ENCODE results near the gene ADCY2. TPM values are rescaled to one million over a fixed set of nuclear protein-coding genes. Genes with fewer than 3 reads are reported as not detected.

Gene ADCY2
- total RNA-seq, 2 donors from 2014 or later: 5.2 to 17.7 TPM

GRCh38 chr5:7529880-7530279 lies 133.9 kb downstream of the ADCY2 start:
- no peak overlapping the region for H3K4me3 ChIP-seq
- no peak overlapping the region for H3K27ac ChIP-seq
- intact Hi-C loops (cut with DNase I): no loop called here
- no peaks in the 10 kb centered on the region for H3K36me3 ChIP-seq
- no peaks in the 10 kb centered on the region for H3K4me1 ChIP-seq (replicated peaks)
- H3K27me3 ChIP-seq (replicated peaks; ENCODE audit: insufficient read depth): no peaks in the 10 kb centered on the region
- no peak for DNase-seq (ENCODE audit: low spot score)
- no peaks in the 10 kb centered on the region for H3K9me3 ChIP-seq
- TF ChIP-seq POLR2AphosphoS5 (IDR thresholded peaks at IDR 0.05) (no peak), CTCF (IDR thresholded peaks at IDR 0.05) (no peak), POLR2A (IDR thresholded peaks at IDR 0.05) (no peak)

- WGBS: 91% methylated on average over 1 of the region's 1 CpG
- H3K4me1 ChIP-seq (replicated peaks): no peaks in the 10 kb centered on the region
- TF ChIP-seq POLR2A (IDR thresholded peaks at IDR 0.05) (no peak), POLR2AphosphoS5 (IDR thresholded peaks at IDR 0.05) (no peak), CTCF (IDR thresholded peaks at IDR 0.05) (no peak)
- no peaks in the 10 kb centered on the region for H3K27me3 ChIP-seq (replicated peaks; ENCODE audit: insufficient read depth)
- no peaks in the 10 kb centered on the region for H3K9me3 ChIP-seq
- H3K4me3 ChIP-seq: no peak overlapping the region
- no peak overlapping the region for H3K27ac ChIP-seq
- DNase-seq (ENCODE audit: low spot score): no peak
- no peaks in the 10 kb centered on the region for H3K36me3 ChIP-seq
- intact Hi-C loops (cut with DNase I): no loop called here
These were observed 138.0 kb downstream of the ADCY2 start for GRCh38 chr5:7533941-7534340.

GRCh38 chr5:7534505-7534904 lies 138.6 kb downstream of the ADCY2 start:
- intact Hi-C loops (cut with DNase I): no loop called here
- Histone ChIP-seq H3K27ac (no peak overlapping the region), H3K4me3 (no peak overlapping the region), H3K4me1 (replicated peaks) (no peaks in the 10 kb centered on the region), H3K27me3 (replicated peaks; ENCODE audit: insufficient read depth) (no peaks in the 10 kb centered on the region), H3K36me3 (no peaks in the 10 kb centered on the region), H3K9me3 (no peaks in the 10 kb centered on the region)
- TF ChIP-seq CTCF (IDR thresholded peaks at IDR 0.05) (no peak), POLR2A (IDR thresholded peaks at IDR 0.05) (no peak), POLR2AphosphoS5 (IDR thresholded peaks at IDR 0.05) (no peak)
- 80% methylated on average over 3 of the region's 3 CpGs for WGBS
- DNase-seq (ENCODE audit: low spot score): no peak

GRCh38 chr5:7537573-7537972 lies 141.6 kb downstream of the ADCY2 start:
- TF ChIP-seq POLR2AphosphoS5 (IDR thresholded peaks at IDR 0.05) (no peak), POLR2A (IDR thresholded peaks at IDR 0.05) (no peak), CTCF (IDR thresholded peaks at IDR 0.05) (no peak)
- WGBS: 97% methylated on average over 2 of the region's 2 CpGs
- no peaks in the 10 kb centered on the region for H3K9me3 ChIP-seq
- H3K4me3 ChIP-seq: no peak overlapping the region
- no peaks in the 10 kb centered on the region for H3K27me3 ChIP-seq (replicated peaks; ENCODE audit: insufficient read depth)
- H3K27ac ChIP-seq: no peak overlapping the region
- intact Hi-C loops (cut with DNase I): no loop called here
- H3K4me1 ChIP-seq (replicated peaks): no peaks in the 10 kb centered on the region
- H3K36me3 ChIP-seq: no peaks in the 10 kb centered on the region
- DNase-seq (ENCODE audit: low spot score): no peak

GRCh38 chr5:7539571-7539970 lies 143.6 kb downstream of the ADCY2 start:
- no peaks in the 10 kb centered on the region for H3K4me1 ChIP-seq (replicated peaks)
- intact Hi-C loops (cut with DNase I): no loop called here
- no peak for TF ChIP-seq POLR2A (IDR thresholded peaks at IDR 0.05)
- TF ChIP-seq CTCF (IDR thresholded peaks at IDR 0.05): no peak
- no peak for TF ChIP-seq POLR2AphosphoS5 (IDR thresholded peaks at IDR 0.05)
- no peaks in the 10 kb centered on the region for H3K9me3 ChIP-seq
- no peak overlapping the region for H3K27ac ChIP-seq
- H3K27me3 ChIP-seq (replicated peaks; ENCODE audit: insufficient read depth): no peaks in the 10 kb centered on the region
- WGBS: 84% methylated on average over 5 of the region's 5 CpGs
- no peaks in the 10 kb centered on the region for H3K36me3 ChIP-seq
- no peak for DNase-seq (ENCODE audit: low spot score)
- H3K4me3 ChIP-seq: no peak overlapping the region

Data from prostate gland (tissue), 2 donors.